Effector memory CD8-positive, alpha-beta T cell (primary cell): ENCODE results near the gene ITGAD.

Experiments
- ATAC-seq: fragments of 150-1000 bp; cut with Tn5 transposase; replicated peaks from 2 replicates; pipeline ENCODE4 v1.10.0; 2021; ENCODE audit warnings: mild to moderate bottlenecking, moderate library complexity
- DNase-seq, 3 experiments: peaks; one replicate each; pipeline ENCODE4 v3.0.0; 2021
- H3K27ac Mint-ChIP-seq, 2 donors: one replicate each; pipeline ENCODE4 v1.8.0; 2022; ENCODE audit warnings: mild to moderate bottlenecking in 2 of 2, mixed read lengths in 2 of 2, moderate library complexity in 2 of 2
- H3K27me3 Mint-ChIP-seq, 2 donors: one replicate each; pipeline ENCODE4 v1.8.0; 2022; ENCODE audit warnings: mixed read lengths in 2 of 2
- H3K36me3 Mint-ChIP-seq: one replicate; pipeline ENCODE4 v1.8.0; 2022; ENCODE audit warnings: mild to moderate bottlenecking, moderate library complexity, mixed read lengths; ENCODE audit not compliant: insufficient read depth
- H3K4me1 Mint-ChIP-seq, 2 donors: one replicate each; pipeline ENCODE4 v1.8.0; 2022; ENCODE audit warnings: low read depth in 2 of 2, mixed read lengths in 2 of 2
- H3K4me3 Mint-ChIP-seq, 2 donors: one replicate each; pipeline ENCODE4 v1.8.0; 2022; ENCODE audit warnings: mild to moderate bottlenecking in 2 of 2, mixed read lengths in 2 of 2, moderate library complexity in 2 of 2
- H3K9me3 Mint-ChIP-seq, 2 donors: one replicate each; pipeline ENCODE4 v1.8.0; 2022; ENCODE audit warnings: mixed read lengths in 2 of 2

The ITGAD gene

DNA sequence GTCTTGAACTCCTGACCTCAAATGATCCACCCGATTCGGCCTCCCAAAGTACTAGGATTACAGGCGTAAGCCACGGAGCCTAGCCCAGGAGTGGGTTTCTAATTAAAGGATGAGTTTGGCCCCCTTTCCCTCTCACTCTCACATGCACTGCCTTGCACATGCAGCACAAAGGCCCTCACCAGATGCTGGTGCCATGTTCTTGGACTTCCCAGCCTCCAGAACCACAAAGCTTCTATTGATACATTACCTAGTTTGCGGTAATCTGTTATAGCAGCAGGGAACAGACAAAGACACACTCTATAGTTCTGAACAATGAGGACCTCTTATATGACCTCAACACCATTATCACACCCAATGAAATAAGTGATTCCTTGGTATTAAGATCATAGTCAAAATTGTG, 17.9 kb upstream of the ITGAD start:
- H3K4me1 Mint-ChIP-seq = peaks cover 14 to 15% of the 10 kb centered on the region in 2 donors
- H3K27me3 Mint-ChIP-seq = peaks cover 0 to 31% of the 10 kb centered on the region in 2 donors
- DNase-seq = no peak
- no peak overlapping the region for H3K27ac Mint-ChIP-seq
- H3K9me3 Mint-ChIP-seq = peaks cover 0 to 1% of the 10 kb centered on the region in 2 donors
- H3K4me3 Mint-ChIP-seq = no peak overlapping the region
- peaks cover 11% of the 10 kb centered on the region for H3K36me3 Mint-ChIP-seq
- ATAC-seq = no peak

GRCh38 chr16:31376705-31377104, 16.4 kb upstream of the ITGAD start:
- no peak for ATAC-seq
- Mint-ChIP-seq H3K27ac (peak overlapping the region in 1 of 2 donors; percentile 87), H3K27me3 (peaks cover 0 to 17% of the 10 kb centered on the region in 2 donors), H3K4me3 (peak overlapping the region in 1 of 2 donors; percentile 48), H3K4me1 (peaks cover 14 to 15% of the 10 kb centered on the region in 2 donors), H3K9me3 (peaks cover 0 to 1% of the 10 kb centered on the region in 2 donors), H3K36me3 (peaks cover 8% of the 10 kb centered on the region)
- no peak for DNase-seq

DNA sequence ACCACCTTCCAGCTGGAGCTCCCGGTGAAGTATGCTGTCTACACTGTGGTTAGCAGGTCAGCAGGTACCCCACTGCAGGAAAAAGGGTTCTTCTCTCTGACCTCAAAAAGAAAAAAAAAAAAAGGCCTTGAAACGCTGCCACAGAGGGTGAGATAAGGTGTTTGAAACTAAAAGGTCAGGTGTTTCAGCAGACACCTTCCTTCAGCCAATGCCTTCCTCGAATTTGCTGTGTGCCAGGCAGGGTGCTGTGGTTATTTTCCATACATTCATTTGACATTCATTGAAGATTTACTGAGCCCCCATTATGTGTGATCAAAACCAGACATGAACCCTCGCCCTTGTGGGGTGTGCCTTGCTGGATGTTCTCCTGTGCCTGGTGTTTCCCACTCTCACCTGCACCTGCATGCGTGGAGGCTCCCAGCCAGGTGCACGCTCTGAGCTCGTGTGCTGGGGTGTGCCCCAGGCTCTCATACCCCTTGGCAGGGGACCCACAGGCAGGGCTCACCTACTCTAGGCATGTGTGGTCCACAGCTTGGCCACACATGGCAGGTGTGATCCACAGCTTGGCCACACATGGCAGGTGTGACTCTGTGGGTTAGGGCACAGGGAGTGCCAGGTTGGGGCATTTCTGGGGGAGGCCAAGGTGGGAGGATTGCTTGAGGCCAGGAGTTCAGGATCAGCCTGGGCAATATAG, 15.8 kb upstream of the ITGAD start:
- DNase-seq (no peak), ATAC-seq (peak; percentile 87)
- Mint-ChIP-seq H3K27ac (peak overlapping the region in 1 of 2 donors; percentile 87), H3K4me1 (peaks cover 15 to 16% of the 10 kb centered on the region in 2 donors), H3K27me3 (peaks cover 0 to 10% of the 10 kb centered on the region in 2 donors), H3K9me3 (peaks cover 0 to 1% of the 10 kb centered on the region in 2 donors), H3K36me3 (peaks cover 8% of the 10 kb centered on the region), H3K4me3 (peak overlapping the region; percentile 48 to 57)

- Mint-ChIP-seq H3K4me3 (no peak overlapping the region), H3K27ac (no peak overlapping the region), H3K4me1 (peaks cover 18% of the 10 kb centered on the region in 2 donors), H3K27me3 (no peaks in the 10 kb centered on the region), H3K9me3 (peaks cover 0 to under 1% of the 10 kb centered on the region in 2 donors), H3K36me3 (peaks cover 8% of the 10 kb centered on the region)
- no peak for DNase-seq
- ATAC-seq = no peak
These were observed 12.9 kb upstream of the ITGAD start for GRCh38 chr16:31380201-31380600.

GRCh38 chr16:31382485-31383161, 10.5 kb upstream of the ITGAD start:
- ATAC-seq = peak; percentile 73
- peaks cover 0 to 3% of the 10 kb centered on the region in 2 donors for H3K27me3 Mint-ChIP-seq
- DNase-seq = peak; percentile 62 to 70 (median 67)
- H3K4me3 Mint-ChIP-seq = no peak overlapping the region
- peaks cover 6% of the 10 kb centered on the region for H3K36me3 Mint-ChIP-seq
- H3K9me3 Mint-ChIP-seq = no peaks in the 10 kb centered on the region
- no peak overlapping the region for H3K27ac Mint-ChIP-seq
- peaks cover 12 to 14% of the 10 kb centered on the region in 2 donors for H3K4me1 Mint-ChIP-seq

DNA sequence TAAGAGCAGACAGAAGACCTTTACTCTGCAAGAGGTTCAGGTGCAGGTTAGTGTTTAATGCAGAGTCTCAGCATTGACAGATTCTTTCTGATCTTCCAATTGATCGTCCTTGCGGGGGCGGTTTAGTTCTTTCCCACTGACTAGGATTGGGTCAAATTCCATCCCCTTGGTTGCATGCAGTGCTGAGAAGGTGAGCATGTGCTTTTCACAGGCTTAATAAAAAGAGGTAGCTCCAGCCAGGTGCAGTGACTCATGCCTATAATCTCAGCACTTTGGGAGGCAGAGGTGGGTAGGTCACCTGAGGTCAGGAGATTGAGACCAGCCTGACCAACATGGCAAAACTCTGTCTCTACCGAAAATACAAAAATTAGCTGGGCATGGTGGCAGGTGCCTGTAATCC, 7.5 kb upstream of the ITGAD start:
- Mint-ChIP-seq H3K4me1 (peaks cover 8 to 11% of the 10 kb centered on the region in 2 donors), H3K27me3 (peaks cover 0 to 14% of the 10 kb centered on the region in 2 donors), H3K4me3 (no peak overlapping the region), H3K27ac (no peak overlapping the region), H3K36me3 (peaks cover 4% of the 10 kb centered on the region), H3K9me3 (no peaks in the 10 kb centered on the region)
- ATAC-seq (no peak), DNase-seq (no peak)

DNA sequence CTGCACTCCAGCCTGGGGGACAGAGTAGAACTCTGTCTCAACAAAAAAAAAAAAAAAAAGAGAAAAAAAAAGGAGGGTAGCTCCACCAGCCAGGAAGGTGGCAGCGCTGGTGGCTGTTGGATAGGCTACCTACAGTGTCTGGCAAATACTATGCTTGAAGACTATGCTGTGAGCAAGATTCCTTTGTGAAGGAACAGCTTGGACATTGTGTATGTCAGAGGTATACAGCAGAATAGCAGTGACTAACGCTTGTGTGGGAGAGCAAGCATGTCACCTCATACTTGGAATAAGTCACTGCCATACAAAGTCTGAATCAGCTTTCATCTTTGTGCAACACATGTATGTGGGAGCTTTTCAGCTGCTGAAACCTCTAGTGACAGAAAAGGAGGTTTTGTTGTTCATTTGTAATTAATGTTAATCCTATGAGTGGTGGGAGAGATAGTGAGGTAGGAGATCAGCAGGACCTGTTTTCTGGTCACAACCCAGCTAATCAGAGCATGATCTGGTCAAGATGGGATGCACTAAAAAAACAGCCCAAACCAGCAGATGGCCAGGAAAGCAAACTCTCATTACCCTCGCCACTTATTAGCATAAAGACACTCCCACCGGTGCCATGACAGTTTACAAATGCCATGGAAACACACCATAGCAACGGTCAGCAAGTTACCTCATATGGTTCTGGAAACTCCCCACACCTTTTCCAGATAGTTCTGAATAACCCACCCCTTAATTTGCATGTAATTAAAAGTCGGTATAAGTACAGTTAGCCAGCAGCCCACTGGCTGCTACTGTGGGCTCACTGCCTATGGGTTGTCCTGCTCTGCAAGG, 6.8 kb upstream of the ITGAD start:
- ATAC-seq (peak; percentile 80), DNase-seq (no peak)
- no peak overlapping the region for H3K4me3 Mint-ChIP-seq
- H3K4me1 Mint-ChIP-seq = peaks cover 8 to 11% of the 10 kb centered on the region in 2 donors
- peak overlapping the region in 1 of 2 donors; percentile 9 for H3K27ac Mint-ChIP-seq
- H3K36me3 Mint-ChIP-seq = peaks cover 4% of the 10 kb centered on the region
- H3K27me3 Mint-ChIP-seq = peaks cover 0 to 14% of the 10 kb centered on the region in 2 donors
- no peaks in the 10 kb centered on the region for H3K9me3 Mint-ChIP-seq

DNA sequence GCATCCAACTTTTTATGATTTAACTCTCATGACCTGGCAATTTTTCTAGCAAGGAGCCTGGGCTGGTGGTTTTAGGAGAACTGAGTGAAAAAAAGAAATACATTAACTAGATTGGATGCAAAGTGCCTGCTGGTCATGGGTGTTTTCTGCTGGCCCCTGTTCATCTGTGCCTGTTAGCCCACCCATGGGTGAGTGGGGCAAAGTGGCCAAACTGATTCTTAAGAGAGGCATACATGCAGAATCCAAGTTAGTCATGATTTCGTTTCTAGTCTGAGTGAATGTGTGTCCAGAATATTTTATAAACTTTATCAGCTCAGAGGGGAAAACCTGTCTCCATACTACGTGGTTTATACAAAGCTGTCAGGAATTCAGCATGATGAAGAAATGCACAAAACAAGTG, 4.6 kb upstream of the ITGAD start:
- Mint-ChIP-seq H3K27ac (no peak overlapping the region), H3K9me3 (no peaks in the 10 kb centered on the region), H3K27me3 (peaks cover 0 to 24% of the 10 kb centered on the region in 2 donors), H3K4me3 (no peak overlapping the region), H3K4me1 (peaks cover 4 to 8% of the 10 kb centered on the region in 2 donors), H3K36me3 (peaks cover 4% of the 10 kb centered on the region)
- DNase-seq (no peak), ATAC-seq (no peak)

GRCh38 chr16:31390504-31391041, 2.6 kb upstream of the ITGAD start:
- no peak for ATAC-seq
- Mint-ChIP-seq H3K27me3 (peaks cover 0 to 24% of the 10 kb centered on the region in 2 donors), H3K4me3 (no peak overlapping the region), H3K36me3 (peaks cover 4% of the 10 kb centered on the region), H3K4me1 (peaks cover 7 to 8% of the 10 kb centered on the region in 2 donors), H3K9me3 (no peaks in the 10 kb centered on the region), H3K27ac (no peak overlapping the region)
- no peak for DNase-seq

DNA sequence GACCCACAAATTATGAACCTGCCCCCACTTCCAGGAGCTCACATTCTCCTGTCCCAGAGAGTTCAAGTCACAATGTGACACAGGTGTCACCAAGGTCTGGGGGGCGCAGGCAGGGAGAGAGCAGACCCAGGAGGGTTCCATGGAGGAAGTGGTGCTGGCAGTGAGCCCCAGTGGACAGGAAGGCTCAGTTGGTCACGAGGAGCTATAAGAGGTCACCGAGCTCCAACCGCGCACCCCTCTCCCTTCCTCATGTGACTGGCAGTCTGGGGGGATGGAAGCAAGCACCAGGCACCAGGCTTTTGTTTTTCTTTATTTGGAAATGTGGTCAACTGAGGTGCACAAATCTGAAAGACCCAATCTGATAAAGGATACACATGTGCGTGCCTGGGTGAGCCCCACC, 2.5 kb downstream of the ITGAD start:
- Mint-ChIP-seq H3K4me1 (peaks cover 17 to 23% of the 10 kb centered on the region in 2 donors), H3K27ac (no peak overlapping the region), H3K36me3 (no peaks in the 10 kb centered on the region), H3K4me3 (no peak overlapping the region), H3K27me3 (peaks cover 0 to 10% of the 10 kb centered on the region in 2 donors), H3K9me3 (peaks cover 3 to 12% of the 10 kb centered on the region in 2 donors)
- no peak for DNase-seq
- ATAC-seq = no peak

DNA sequence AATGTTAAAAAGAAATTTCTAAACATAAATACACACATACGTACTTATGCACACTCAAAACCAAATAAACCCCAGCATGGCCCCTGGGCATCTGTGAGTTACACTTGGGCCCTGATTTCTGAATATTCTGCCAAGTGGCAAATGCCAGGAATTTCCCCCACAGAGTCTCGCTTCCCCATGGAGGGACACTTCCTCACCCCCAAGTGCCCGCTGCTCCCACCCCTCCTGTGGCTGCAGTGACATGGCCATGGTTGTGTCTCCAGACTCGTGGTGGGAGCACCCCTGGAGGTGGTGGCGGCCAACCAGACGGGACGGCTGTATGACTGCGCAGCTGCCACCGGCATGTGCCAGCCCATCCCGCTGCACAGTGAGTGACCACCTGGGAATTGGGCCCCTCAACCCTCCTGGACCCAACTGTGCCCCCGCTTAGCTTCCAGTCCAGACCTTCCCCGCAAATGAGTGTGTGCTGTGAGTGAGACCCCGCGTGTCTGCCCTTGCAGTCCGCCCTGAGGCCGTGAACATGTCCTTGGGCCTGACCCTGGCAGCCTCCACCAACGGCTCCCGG, 4.0 kb downstream of the ITGAD start:
- H3K4me1 Mint-ChIP-seq = peaks cover 27 to 32% of the 10 kb centered on the region in 2 donors
- no peak overlapping the region for H3K4me3 Mint-ChIP-seq
- H3K27me3 Mint-ChIP-seq = peaks cover 0 to 10% of the 10 kb centered on the region in 2 donors
- DNase-seq (no peak), ATAC-seq (no peak)
- H3K27ac Mint-ChIP-seq = no peak overlapping the region
- peaks cover 3 to 12% of the 10 kb centered on the region in 2 donors for H3K9me3 Mint-ChIP-seq
- no peaks in the 10 kb centered on the region for H3K36me3 Mint-ChIP-seq

GRCh38 chr16:31397701-31398100, 4.6 kb downstream of the ITGAD start:
- Mint-ChIP-seq H3K27ac (peak overlapping the region in 1 of 2 donors; percentile 38), H3K27me3 (peaks cover 0 to 7% of the 10 kb centered on the region in 2 donors), H3K36me3 (no peaks in the 10 kb centered on the region), H3K4me1 (peaks cover 29 to 35% of the 10 kb centered on the region in 2 donors), H3K9me3 (peaks cover 3 to 12% of the 10 kb centered on the region in 2 donors), H3K4me3 (peak overlapping the region in 1 of 2 donors; percentile 10)
- DNase-seq (no peak), ATAC-seq (no peak)

DNA sequence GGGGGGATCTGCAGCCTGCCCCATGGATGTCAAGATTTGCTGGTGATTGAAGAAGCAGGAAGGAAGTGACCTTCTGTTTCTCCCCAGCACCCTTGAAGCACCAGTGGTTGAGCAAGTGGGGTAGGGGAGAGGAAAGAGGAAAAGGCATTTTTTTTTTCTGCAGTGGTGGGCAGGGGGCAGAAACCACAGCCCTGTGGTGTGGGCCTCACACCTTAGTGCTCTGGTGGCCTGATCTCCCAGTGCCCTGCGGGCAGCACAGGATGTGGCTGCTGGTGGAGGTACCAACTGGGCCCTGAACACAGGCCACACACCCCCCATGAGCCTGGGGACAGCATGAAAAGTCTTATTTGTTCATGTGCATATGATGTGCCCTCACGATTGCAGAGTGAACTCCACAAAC, 7.1 kb downstream of the ITGAD start:
- H3K27ac Mint-ChIP-seq = peak overlapping the region; percentile 71 to 83
- H3K36me3 Mint-ChIP-seq = no peaks in the 10 kb centered on the region
- H3K27me3 Mint-ChIP-seq = no peaks in the 10 kb centered on the region
- H3K4me1 Mint-ChIP-seq = peaks cover 31 to 39% of the 10 kb centered on the region in 2 donors
- peak overlapping the region; percentile 67 to 68 for H3K4me3 Mint-ChIP-seq
- H3K9me3 Mint-ChIP-seq = peaks cover 3 to 12% of the 10 kb centered on the region in 2 donors
- ATAC-seq = peak; percentile 93
- DNase-seq = peak in 2 of 3 experiments; percentile 19 to 26
